ENCODE data around the gene RNASE7.

The RNASE7 gene

GRCh38 chr14:21069388-21070082, 27.4 kb downstream of the RNASE7 start:
- no peak for DNase-seq

- peak; percentile 61 for DNase-seq
Measured at GRCh38 chr14:21070083-21070609, 28.0 kb downstream of the RNASE7 start, which contains the start of gene ARHGEF40. Gene ARHGEF40, plus strand, starts transcription at chr14:21070304. Its CDS starts 93 bp downstream, at chr14:21070397.

GRCh38 chr14:21070610-21071224, 28.6 kb downstream of the RNASE7 start:
- DNase-seq: peak; percentile 34

GRCh38 chr14:21071225-21072030, 29.3 kb downstream of the RNASE7 start:
- DNase-seq: peak; percentile 93

GRCh38 chr14:21072031-21072473, 29.9 kb downstream of the RNASE7 start:
- peak; percentile 84 for DNase-seq

- DNase-seq: no peak
Measured at GRCh38 chr14:21072781-21073339, 30.7 kb downstream of the RNASE7 start.

GRCh38 chr14:21073921-21074320, 31.8 kb downstream of the RNASE7 start:
- DNase-seq: no peak

GRCh38 chr14:21074398-21075272, 32.5 kb downstream of the RNASE7 start:
- no peak for DNase-seq

- DNase-seq: no peak
Measured at GRCh38 chr14:21075719-21076437, 33.7 kb downstream of the RNASE7 start.

GRCh38 chr14:21077672-21078071, 35.5 kb downstream of the RNASE7 start:
- DNase-seq: no peak

GRCh38 chr14:21078287-21078686, 36.1 kb downstream of the RNASE7 start:
- DNase-seq: no peak

GRCh38 chr14:21078726-21079125, 36.6 kb downstream of the RNASE7 start:
- no peak for DNase-seq

- no peak for DNase-seq
Measured at GRCh38 chr14:21081521-21082142, 39.5 kb downstream of the RNASE7 start.

GRCh38 chr14:21083565-21084325, 41.6 kb downstream of the RNASE7 start:
- DNase-seq: no peak

GRCh38 chr14:21084396-21084795, 42.2 kb downstream of the RNASE7 start:
- DNase-seq: no peak

- peak; percentile 70 for DNase-seq
Measured at GRCh38 chr14:21084998-21085853, 43.1 kb downstream of the RNASE7 start.

- DNase-seq: no peak
Measured at GRCh38 chr14:21086908-21087293, 44.7 kb downstream of the RNASE7 start.

GRCh38 chr14:21087294-21088091, 45.3 kb downstream of the RNASE7 start:
- DNase-seq: peak; percentile 61
